HG03095 (cell line): ENCODE results near the gene MYPOP.

Source experiments
- ATAC-seq: cut with Tn5 transposase; IDR thresholded peaks from one replicate; pipeline ENCODE4 v1.9.1; 2021; ENCODE audit warnings: moderate library complexity; ENCODE audit not compliant: unreplicated experiment

The MYPOP gene

GRCh38 chr19:45901912-45902650 is at the start of gene MYPOP:
MYPOP (minus strand) TSS chr19:45902613; CDS start chr19:45901773, 840 bp downstream.
- ATAC-seq, result no peak

- ATAC-seq, result no peak
Measured at GRCh38 chr19:45947926-45948325, 45.5 kb upstream of the MYPOP start.

DNA sequence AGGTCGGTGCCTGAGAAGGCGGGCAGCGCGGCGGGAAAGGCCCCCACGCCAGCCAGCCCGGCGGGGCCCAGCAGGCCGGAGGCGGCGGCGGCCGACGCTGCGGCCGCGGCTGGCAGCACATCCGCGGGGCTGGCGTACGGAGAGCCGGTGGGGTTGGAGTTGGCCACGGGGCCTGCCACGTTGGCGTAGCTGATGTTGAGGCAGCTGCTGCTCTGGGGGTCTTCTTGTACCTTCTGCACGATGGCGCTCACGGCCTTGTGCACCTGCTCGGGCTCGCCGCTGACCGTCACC is 38.0 kb upstream of the MYPOP start:
- no peak for ATAC-seq

- ATAC-seq, result no peak
Measured at GRCh38 chr19:45939792-45940514, 37.5 kb upstream of the MYPOP start.

- ATAC-seq, result no peak
Measured at GRCh38 chr19:45938733-45939319, 36.4 kb upstream of the MYPOP start.

DNA sequence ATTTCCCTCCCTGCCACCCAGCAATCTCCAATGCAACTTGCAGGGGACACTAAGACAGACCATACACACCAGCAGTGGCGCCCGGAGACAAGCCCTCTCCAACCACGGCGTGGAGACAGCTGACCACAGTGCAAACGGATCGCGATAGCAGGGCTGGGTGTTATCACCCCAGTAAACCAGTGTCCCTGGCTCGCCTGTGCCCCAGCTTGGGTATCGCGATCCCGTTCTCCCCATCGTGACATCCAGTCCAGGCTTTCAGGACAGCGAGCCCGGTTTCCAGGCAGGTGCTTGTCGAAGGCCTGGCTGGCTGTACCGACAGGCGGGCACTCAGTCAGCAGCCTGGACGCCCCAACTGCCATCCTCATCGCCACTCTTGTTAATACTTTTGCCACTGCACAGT is 32.9 kb upstream of the MYPOP start:
- no peak for ATAC-seq

DNA sequence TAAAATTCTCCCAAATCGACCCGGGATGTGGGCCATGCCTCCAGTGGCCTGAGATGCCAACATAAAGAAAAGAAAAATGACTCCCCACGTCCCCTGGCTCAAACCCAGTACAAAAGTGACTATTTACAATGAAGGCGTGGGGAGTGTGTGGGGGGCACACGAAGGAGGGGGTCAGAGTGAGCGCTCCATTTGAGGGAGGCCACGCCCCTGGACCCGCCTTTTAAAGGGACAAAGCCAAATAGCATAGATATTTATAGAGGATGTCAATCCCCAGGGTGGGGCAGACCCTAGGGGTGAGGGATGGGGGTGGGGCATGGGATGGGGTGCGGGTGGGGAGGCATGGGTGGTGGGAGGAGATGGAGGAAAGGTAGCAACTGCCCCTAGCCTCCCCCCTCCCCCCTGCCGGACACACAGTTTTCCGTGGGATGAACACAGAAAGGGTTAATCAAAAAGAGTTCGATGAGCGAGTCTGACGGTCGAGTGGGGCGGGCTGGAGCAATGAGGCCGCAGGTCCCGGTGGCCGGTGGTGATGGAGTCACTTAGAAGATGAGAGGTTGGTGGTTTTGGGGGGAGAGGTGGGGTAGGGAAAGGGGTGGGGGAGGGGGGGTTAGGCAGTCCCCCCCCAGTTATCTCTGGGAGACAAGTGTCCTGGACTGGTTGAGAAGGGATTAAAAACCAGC is 32.3 kb upstream of the MYPOP start:
- ATAC-seq, result no peak

DNA sequence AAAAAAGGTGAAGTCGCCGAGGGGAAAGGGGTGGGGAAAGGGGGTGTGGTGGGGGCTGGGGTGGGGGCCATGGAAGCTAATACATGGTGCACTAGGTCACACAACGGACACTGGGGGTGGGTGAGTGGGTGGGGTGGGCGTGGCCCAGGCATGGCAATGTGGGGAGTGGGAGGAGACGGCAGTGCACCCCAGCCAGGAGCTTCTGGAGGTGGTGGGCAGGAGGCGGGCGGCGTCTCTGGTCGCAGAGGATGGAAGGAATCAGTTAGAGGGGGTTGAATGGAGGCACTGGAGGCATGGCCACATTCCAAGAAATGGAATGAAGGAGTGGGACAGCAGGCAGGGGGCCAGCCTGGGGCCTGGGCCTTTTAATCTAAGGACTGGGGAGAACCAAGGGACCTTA is 31.3 kb upstream of the MYPOP start:
- ATAC-seq, result no peak

GRCh38 chr19:45931055-45931454 is 28.6 kb upstream of the MYPOP start:
- no peak for ATAC-seq

DNA sequence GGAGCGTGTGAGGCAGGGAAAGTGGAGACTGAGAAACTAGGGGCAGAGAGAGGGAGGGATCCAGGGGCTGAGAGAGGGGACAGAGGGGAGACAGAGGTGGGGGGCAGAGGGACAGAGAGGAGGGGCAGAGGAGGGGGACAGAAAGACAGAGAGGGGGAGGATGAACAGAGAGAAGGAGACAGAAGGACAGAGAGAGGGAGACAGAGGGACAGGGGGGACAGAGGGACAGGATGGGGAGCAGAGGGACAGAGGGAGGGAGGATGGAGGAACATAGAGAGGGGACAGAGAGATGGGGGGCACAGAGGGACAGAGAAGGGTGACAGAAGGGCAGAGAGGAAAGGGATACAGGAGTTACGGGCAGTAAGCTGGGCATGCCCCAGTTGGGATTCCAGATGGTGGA is 26.8 kb upstream of the MYPOP start:
- no peak for ATAC-seq

GRCh38 chr19:45927565-45928261 is 25.3 kb upstream of the MYPOP start:
- ATAC-seq, result no peak

GRCh38 chr19:45924891-45925447 is 22.6 kb upstream of the MYPOP start:
- no peak for ATAC-seq

DNA sequence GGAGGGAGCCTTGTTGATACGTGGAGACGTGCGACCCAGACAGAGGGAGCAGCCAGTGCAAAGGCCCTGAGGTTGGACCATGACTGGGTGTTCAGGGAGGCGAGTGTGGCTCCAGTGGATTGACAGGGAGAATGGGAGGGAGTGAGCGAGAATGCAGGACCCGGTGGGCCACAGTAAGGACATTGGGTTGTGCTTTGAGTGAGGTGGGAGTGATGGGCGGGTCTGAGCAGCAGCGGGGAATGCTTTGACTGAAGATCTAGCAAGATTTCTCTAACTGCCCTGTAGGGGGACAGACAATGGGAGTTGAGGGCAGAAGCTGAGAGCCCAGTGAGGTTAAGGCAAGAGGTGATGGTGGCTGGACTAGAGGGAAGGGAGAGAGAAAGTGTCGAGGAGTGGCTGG is 19.9 kb upstream of the MYPOP start:
- ATAC-seq, result no peak

- no peak for ATAC-seq
Measured at GRCh38 chr19:45920458-45920857, 18.0 kb upstream of the MYPOP start.

- ATAC-seq, result no peak
Measured at GRCh38 chr19:45919678-45920077, 17.3 kb upstream of the MYPOP start.

GRCh38 chr19:45918721-45919120 is 16.3 kb upstream of the MYPOP start:
- ATAC-seq, result no peak

- no peak for ATAC-seq
Measured at GRCh38 chr19:45917421-45918091, 15.1 kb upstream of the MYPOP start.

- no peak for ATAC-seq
Measured at GRCh38 chr19:45913874-45914830, 11.7 kb upstream of the MYPOP start, which contains the start of gene NANOS2. NANOS2 (minus strand) TSS chr19:45914778; CDS start chr19:45914693, 85 bp downstream.

DNA sequence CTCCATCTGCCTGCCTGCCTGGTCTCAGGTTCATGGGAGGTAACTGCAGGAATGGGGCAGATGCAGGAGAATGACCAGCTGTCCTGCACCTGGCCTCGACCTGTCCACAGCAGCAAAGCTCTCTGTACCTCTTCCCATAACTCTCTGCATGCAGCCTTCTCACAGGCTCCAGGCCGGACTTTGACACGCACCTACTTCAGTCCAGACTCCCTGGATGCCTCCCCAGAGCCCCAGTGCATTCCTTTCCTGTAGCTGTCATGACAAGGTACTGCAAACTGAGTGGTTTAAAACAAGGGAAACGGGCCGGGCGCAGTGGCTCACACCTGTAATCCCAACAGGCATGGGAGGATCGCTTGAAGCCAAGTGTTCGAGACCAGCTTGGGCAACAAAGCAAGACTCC is 8.9 kb upstream of the MYPOP start:
- ATAC-seq, result no peak
